ENCODE measurements around the gene MT3. TPM values are rescaled to one million over a fixed set of nuclear protein-coding genes. Genes with fewer than 3 reads are reported as not detected.
A peak's percentile ranks its signal among the peaks of the same experiment; 100 is the strongest.

Gene MT3
- total RNA-seq, 1 experiment from 2014 or later: not detected

- DNase-seq (ENCODE audit: low read depth, low spot score): no peak
- in situ Hi-C loops (cut with HindIII; ENCODE audit: low pct_unique_long_range_greater_than_20kb, low sequenced_read_pairs): no loop called here
Measured at GRCh38 chr16:56606071-56606475, 16.7 kb downstream of the MT3 start.

GRCh38 chr16:56606476-56607108, 17.3 kb downstream of the MT3 start:
- in situ Hi-C loops (cut with HindIII; ENCODE audit: low pct_unique_long_range_greater_than_20kb, low sequenced_read_pairs): no loop called here
- peak; percentile 22 for DNase-seq (ENCODE audit: low read depth, low spot score)

GRCh38 chr16:56607109-56607618, 17.8 kb downstream of the MT3 start:
- in situ Hi-C loops (cut with HindIII; ENCODE audit: low pct_unique_long_range_greater_than_20kb, low sequenced_read_pairs): no loop called here
- DNase-seq (ENCODE audit: low read depth, low spot score): peak; percentile 22

- in situ Hi-C loops (cut with HindIII; ENCODE audit: low pct_unique_long_range_greater_than_20kb, low sequenced_read_pairs): no loop called here
- DNase-seq (ENCODE audit: low read depth, low spot score): no peak
Measured at GRCh38 chr16:56607675-56608042, 18.3 kb downstream of the MT3 start.

- in situ Hi-C loops (cut with HindIII; ENCODE audit: low pct_unique_long_range_greater_than_20kb, low sequenced_read_pairs): no loop called here
- peak; percentile 88 for DNase-seq (ENCODE audit: low read depth, low spot score)
Measured at GRCh38 chr16:56608043-56608875, 18.9 kb downstream of the MT3 start, which contains the start of gene MT2A. TSS of gene MT2A (plus strand) at chr16:56608584. CDS start at chr16:56608656, 72 bp downstream.

GRCh38 chr16:56608876-56609462, 19.6 kb downstream of the MT3 start:
- in situ Hi-C loops (cut with HindIII; ENCODE audit: low pct_unique_long_range_greater_than_20kb, low sequenced_read_pairs): no loop called here
- no peak for DNase-seq (ENCODE audit: low read depth, low spot score)

GRCh38 chr16:56609463-56609921, 20.2 kb downstream of the MT3 start:
- in situ Hi-C loops (cut with HindIII; ENCODE audit: low pct_unique_long_range_greater_than_20kb, low sequenced_read_pairs): no loop called here
- peak; percentile 73 for DNase-seq (ENCODE audit: low read depth, low spot score)

GRCh38 chr16:56610017-56610608, 20.8 kb downstream of the MT3 start:
- in situ Hi-C loops (cut with HindIII; ENCODE audit: low pct_unique_long_range_greater_than_20kb, low sequenced_read_pairs): no loop called here
- peak; percentile 61 for DNase-seq (ENCODE audit: low read depth, low spot score)

GRCh38 chr16:56610609-56611111, 21.3 kb downstream of the MT3 start:
- DNase-seq (ENCODE audit: low read depth, low spot score): no peak
- in situ Hi-C loops (cut with HindIII; ENCODE audit: low pct_unique_long_range_greater_than_20kb, low sequenced_read_pairs): no loop called here

- in situ Hi-C loops (cut with HindIII; ENCODE audit: low pct_unique_long_range_greater_than_20kb, low sequenced_read_pairs): no loop called here
- no peak for DNase-seq (ENCODE audit: low read depth, low spot score)
Measured at GRCh38 chr16:56611281-56611833, 22.0 kb downstream of the MT3 start.

GRCh38 chr16:56613706-56614105, 24.4 kb downstream of the MT3 start:
- in situ Hi-C loops (cut with HindIII; ENCODE audit: low pct_unique_long_range_greater_than_20kb, low sequenced_read_pairs): no loop called here
- DNase-seq (ENCODE audit: low read depth, low spot score): no peak

GRCh38 chr16:56614549-56614991, 25.2 kb downstream of the MT3 start:
- in situ Hi-C loops (cut with HindIII; ENCODE audit: low pct_unique_long_range_greater_than_20kb, low sequenced_read_pairs): no loop called here
- DNase-seq (ENCODE audit: low read depth, low spot score): no peak

GRCh38 chr16:56615353-56615752, 26.0 kb downstream of the MT3 start:
- no peak for DNase-seq (ENCODE audit: low read depth, low spot score)
- in situ Hi-C loops (cut with HindIII; ENCODE audit: low pct_unique_long_range_greater_than_20kb, low sequenced_read_pairs): no loop called here

GRCh38 chr16:56616608-56617211, 27.4 kb downstream of the MT3 start:
- in situ Hi-C loops (cut with HindIII; ENCODE audit: low pct_unique_long_range_greater_than_20kb, low sequenced_read_pairs): no loop called here
- no peak for DNase-seq (ENCODE audit: low read depth, low spot score)

GRCh38 chr16:56617212-56618085, 28.1 kb downstream of the MT3 start:
- no peak for DNase-seq (ENCODE audit: low read depth, low spot score)

GRCh38 chr16:56618138-56618537, 28.8 kb downstream of the MT3 start:
- in situ Hi-C loops (cut with HindIII; ENCODE audit: low pct_unique_long_range_greater_than_20kb, low sequenced_read_pairs): no loop called here
- DNase-seq (ENCODE audit: low read depth, low spot score): no peak

More at GRCh38 chr16:56617212-56618085, 28.1 kb downstream of the MT3 start:
- in situ Hi-C loops (cut with HindIII; ENCODE audit: low pct_unique_long_range_greater_than_20kb, low sequenced_read_pairs): no loop called here
